ENCODE measurements around the gene COBLL1.

DNA sequence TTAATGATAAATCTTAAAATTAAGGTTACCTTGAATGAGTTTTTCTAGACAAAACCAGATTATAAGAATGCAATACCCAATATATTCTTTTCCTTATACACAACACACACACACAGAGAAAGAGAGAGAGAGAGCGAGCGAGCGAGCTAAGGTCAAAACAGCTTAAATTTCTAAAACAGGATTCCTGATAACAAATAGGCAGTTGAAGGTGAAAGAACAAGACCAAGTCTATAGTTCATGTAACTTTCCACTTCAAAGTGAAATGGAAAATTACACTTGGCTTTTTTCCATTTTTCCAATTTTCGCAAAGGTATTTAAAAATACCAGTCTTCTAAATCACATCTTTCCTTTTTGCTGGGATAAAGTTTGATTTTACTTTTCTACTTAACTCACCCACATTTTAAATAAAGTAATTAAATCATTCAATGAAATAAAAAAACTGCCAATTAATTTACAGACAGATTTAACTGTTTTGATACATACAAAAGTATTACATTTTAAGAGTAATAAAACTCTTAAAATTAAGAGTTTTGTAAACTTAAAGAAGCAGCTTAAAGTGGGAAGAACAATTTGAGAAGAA is 98.8 kb downstream of the COBLL1 start:
- no peak for TF ChIP-seq POLR2AphosphoS5 (IDR thresholded peaks at IDR 0.05)
- TF ChIP-seq, protein P1, sequence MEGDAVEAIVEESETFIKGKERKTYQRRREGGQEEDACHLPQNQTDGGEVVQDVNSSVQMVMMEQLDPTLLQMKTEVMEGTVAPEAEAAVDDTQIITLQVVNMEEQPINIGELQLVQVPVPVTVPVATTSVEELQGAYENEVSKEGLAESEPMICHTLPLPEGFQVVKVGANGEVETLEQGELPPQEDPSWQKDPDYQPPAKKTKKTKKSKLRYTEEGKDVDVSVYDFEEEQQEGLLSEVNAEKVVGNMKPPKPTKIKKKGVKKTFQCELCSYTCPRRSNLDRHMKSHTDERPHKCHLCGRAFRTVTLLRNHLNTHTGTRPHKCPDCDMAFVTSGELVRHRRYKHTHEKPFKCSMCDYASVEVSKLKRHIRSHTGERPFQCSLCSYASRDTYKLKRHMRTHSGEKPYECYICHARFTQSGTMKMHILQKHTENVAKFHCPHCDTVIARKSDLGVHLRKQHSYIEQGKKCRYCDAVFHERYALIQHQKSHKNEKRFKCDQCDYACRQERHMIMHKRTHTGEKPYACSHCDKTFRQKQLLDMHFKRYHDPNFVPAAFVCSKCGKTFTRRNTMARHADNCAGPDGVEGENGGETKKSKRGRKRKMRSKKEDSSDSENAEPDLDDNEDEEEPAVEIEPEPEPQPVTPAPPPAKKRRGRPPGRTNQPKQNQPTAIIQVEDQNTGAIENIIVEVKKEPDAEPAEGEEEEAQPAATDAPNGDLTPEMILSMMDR (IDR thresholded peaks at IDR 0.05) = no peak
